ENCODE measurements around the gene ARPP21.

DNA sequence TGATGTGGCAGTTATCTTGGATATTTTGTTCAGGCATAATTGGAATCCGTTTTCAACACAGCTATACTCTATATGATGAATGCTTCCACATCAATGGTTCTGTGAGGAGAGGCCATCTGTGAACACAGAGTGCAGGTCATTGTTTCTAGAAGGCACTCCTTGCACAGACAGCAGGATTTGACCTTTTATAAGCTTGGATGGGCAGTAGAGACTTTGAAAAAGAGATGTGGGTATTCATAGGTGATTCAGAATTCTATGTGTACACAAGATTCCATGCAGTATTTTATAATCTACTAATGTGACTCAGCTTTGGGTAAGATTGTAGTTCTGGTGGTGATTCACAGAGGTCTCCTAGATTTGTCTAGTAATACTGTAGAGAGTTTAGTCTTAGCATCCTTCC is 12.5 kb downstream of the ARPP21 start:
- TF ChIP-seq, protein P1, sequence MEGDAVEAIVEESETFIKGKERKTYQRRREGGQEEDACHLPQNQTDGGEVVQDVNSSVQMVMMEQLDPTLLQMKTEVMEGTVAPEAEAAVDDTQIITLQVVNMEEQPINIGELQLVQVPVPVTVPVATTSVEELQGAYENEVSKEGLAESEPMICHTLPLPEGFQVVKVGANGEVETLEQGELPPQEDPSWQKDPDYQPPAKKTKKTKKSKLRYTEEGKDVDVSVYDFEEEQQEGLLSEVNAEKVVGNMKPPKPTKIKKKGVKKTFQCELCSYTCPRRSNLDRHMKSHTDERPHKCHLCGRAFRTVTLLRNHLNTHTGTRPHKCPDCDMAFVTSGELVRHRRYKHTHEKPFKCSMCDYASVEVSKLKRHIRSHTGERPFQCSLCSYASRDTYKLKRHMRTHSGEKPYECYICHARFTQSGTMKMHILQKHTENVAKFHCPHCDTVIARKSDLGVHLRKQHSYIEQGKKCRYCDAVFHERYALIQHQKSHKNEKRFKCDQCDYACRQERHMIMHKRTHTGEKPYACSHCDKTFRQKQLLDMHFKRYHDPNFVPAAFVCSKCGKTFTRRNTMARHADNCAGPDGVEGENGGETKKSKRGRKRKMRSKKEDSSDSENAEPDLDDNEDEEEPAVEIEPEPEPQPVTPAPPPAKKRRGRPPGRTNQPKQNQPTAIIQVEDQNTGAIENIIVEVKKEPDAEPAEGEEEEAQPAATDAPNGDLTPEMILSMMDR (IDR thresholded peaks at IDR 0.05; ENCODE audit: poor library complexity, severe bottlenecking): no peak
- TF ChIP-seq, protein P2, sequence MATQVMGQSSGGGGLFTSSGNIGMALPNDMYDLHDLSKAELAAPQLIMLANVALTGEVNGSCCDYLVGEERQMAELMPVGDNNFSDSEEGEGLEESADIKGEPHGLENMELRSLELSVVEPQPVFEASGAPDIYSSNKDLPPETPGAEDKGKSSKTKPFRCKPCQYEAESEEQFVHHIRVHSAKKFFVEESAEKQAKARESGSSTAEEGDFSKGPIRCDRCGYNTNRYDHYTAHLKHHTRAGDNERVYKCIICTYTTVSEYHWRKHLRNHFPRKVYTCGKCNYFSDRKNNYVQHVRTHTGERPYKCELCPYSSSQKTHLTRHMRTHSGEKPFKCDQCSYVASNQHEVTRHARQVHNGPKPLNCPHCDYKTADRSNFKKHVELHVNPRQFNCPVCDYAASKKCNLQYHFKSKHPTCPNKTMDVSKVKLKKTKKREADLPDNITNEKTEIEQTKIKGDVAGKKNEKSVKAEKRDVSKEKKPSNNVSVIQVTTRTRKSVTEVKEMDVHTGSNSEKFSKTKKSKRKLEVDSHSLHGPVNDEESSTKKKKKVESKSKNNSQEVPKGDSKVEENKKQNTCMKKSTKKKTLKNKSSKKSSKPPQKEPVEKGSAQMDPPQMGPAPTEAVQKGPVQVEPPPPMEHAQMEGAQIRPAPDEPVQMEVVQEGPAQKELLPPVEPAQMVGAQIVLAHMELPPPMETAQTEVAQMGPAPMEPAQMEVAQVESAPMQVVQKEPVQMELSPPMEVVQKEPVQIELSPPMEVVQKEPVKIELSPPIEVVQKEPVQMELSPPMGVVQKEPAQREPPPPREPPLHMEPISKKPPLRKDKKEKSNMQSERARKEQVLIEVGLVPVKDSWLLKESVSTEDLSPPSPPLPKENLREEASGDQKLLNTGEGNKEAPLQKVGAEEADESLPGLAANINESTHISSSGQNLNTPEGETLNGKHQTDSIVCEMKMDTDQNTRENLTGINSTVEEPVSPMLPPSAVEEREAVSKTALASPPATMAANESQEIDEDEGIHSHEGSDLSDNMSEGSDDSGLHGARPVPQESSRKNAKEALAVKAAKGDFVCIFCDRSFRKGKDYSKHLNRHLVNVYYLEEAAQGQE (IDR thresholded peaks at IDR 0.05; ENCODE audit: borderline replicate concordance): no peak
- TF ChIP-seq POLR2AphosphoS5 (IDR thresholded peaks at IDR 0.05) (no peak), EZH2 (IDR thresholded peaks at IDR 0.05; ENCODE audit: borderline replicate concordance, insufficient read depth, low read length, poor library complexity, severe bottlenecking) (no peak), RAD21 (conservative IDR thresholded peaks at IDR 0.05) (no peak), TAF1 (IDR thresholded peaks at IDR 0.05; ENCODE audit: low read depth) (no peak), MXI1 (conservative IDR thresholded peaks at IDR 0.05; ENCODE audit: poor library complexity, severe bottlenecking) (no peak), EP300 (conservative IDR thresholded peaks at IDR 0.05; ENCODE audit: poor library complexity, severe bottlenecking) (no peak)

All from neural cell (in vitro differentiated cells).